AG04449 (cell line): ENCODE data around the gene KCNMA1.

Experiments
- CTCF ChIA-PET: fragments of 350-600 bp; formaldehyde crosslinking; extraction: SDS; loops from one replicate; lab custom pipeline; 2021; ENCODE audit warnings: antibody characterized with exemption; lab: Yijun Ruan, JAX
- POLR2A ChIA-PET: fragments of 400-600, 350-600 bp; formaldehyde crosslinking; extraction: SDS; loops from one replicate; lab custom pipeline; 2020; ENCODE audit warnings: antibody characterized with exemption, inconsistent platforms; lab: Yijun Ruan, JAX
- DNase-seq: peaks from one replicate; pipeline ENCODE4 v3.0.0-alpha.2; 2010; ENCODE audit warnings: low read depth, low spot score
- H3K4me3 ChIP-seq: 2 replicates; pipeline ENCODE4 v1.5.1; 2011; ENCODE audit warnings: low read depth, mild to moderate bottlenecking, control low read depth, low read length
- TF ChIP-seq, protein P1 (sequence below): IDR thresholded peaks from one replicate; pipeline ENCODE4 v1.5.1; 2011; ENCODE audit warnings: mild to moderate bottlenecking, moderate library complexity, low read length, control low read depth, inconsistent platforms; ENCODE audit not compliant: insufficient read depth; ENCODE audit errors: missing control alignments

Gene KCNMA1

DNA sequence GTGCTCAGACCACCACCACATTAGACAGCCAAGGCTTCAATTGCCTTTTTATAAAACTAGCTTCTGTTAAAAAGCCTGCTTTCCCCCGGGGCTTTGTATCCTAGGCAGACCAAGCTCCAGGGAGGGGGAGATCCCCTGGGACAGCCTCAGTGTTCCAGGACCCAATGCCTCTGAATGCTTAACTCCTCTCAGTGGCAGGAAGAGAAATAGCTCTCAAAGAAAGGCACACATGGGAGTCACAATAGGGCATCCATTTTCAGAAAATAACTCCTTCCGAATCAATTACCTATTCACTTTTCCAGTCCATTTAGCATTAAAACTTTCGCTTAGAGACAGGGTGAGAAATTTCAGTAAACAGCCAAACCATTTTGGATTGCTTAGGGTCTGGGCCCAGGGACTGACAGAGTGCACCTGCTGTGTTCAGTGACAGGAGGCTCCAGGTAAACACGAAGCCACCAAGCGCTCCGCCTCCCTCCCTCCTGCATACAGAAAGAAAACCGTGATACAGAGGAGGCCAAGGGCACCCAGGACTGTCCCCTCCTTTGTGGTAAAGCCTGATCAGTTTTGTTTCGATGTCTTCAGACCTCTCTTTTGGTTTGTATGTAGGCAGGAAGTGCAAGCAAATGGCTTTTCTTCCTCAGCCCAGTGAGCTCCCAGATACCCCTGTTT lies 599.7 kb downstream of the KCNMA1 start:
- DNase-seq: no peak
- TF ChIP-seq, protein P1, sequence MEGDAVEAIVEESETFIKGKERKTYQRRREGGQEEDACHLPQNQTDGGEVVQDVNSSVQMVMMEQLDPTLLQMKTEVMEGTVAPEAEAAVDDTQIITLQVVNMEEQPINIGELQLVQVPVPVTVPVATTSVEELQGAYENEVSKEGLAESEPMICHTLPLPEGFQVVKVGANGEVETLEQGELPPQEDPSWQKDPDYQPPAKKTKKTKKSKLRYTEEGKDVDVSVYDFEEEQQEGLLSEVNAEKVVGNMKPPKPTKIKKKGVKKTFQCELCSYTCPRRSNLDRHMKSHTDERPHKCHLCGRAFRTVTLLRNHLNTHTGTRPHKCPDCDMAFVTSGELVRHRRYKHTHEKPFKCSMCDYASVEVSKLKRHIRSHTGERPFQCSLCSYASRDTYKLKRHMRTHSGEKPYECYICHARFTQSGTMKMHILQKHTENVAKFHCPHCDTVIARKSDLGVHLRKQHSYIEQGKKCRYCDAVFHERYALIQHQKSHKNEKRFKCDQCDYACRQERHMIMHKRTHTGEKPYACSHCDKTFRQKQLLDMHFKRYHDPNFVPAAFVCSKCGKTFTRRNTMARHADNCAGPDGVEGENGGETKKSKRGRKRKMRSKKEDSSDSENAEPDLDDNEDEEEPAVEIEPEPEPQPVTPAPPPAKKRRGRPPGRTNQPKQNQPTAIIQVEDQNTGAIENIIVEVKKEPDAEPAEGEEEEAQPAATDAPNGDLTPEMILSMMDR: no peak
- ChIA-PET CTCF (interaction anchor here (0.7 to 1.9 kb wide), 5 partner anchors 8 to 74 kb away, joined by 3 to 6 read pairs (median 3); no protein-coding TSS in a partner anchor), POLR2A (no interaction called here)
- no peak overlapping the region for H3K4me3 ChIP-seq

DNA sequence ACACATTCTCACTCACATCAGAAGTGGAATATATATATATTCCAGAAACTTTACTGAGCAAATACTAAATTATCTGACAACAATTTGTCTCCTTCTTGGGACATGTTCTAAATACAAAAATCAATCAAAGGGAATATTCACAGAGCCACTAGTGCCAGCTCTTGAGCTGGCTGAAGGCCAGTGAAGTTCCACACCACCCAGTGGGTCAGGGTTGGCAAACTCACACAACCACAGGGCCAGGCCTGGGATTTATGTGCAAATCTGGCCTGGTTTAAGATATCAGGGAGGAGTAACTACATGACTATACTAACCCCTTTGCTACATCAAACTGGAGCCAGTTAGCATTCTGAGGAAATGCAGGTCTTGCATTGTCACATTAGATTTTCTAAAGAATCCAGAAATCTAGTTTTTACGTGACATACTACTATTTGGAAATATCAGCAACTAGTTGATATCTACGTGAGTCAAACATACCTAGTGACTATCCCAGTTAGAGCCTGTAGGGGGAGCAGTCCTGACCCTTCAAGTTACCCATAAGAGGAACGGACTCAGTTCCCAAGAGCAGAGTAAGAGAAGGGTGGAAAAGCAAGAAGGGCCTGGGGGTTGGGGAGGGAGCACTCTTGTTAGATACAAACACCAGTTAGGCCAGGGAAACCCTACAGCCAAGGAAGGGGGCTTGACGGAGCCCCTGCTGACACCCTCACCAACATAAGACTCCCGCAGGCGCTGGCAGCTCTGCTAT lies 600.4 kb downstream of the KCNMA1 start:
- H3K4me3 ChIP-seq: no peak overlapping the region
- POLR2A ChIA-PET: no interaction called here
- TF ChIP-seq, protein P1: peak; percentile 24
- CTCF ChIA-PET: interaction anchor here (0.9 to 1.9 kb wide), 7 partner anchors 8 to 75 kb away, joined by 3 to 6 read pairs (median 4); no protein-coding TSS in a partner anchor
- no peak for DNase-seq

DNA sequence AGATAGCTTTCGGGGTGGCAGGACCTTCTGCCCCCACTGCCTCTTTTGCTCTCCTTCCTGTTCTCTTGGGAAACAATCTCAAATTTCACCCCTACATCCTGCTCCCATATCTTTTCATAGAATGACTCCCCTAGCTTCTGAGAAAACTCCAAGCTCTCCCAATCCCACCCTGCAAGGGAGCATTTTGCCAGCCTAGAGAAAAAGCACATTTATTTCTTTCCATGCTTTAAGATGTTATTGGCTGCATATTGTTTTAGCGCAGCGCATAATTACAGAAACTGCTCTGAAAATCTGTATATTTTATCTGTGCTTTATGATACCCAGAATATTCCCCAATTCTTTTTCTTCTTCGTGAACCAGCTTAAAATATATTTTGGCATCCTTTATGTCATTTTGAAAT lies 601.3 kb downstream of the KCNMA1 start:
- ChIA-PET CTCF (interaction anchor here (0.9 to 1.4 kb wide), 5 partner anchors 9 to 76 kb away, joined by 3 to 4 read pairs (median 4); no protein-coding TSS in a partner anchor), POLR2A (no interaction called here)
- H3K4me3 ChIP-seq: no peak overlapping the region
- TF ChIP-seq, protein P1: no peak
- no peak for DNase-seq

DNA sequence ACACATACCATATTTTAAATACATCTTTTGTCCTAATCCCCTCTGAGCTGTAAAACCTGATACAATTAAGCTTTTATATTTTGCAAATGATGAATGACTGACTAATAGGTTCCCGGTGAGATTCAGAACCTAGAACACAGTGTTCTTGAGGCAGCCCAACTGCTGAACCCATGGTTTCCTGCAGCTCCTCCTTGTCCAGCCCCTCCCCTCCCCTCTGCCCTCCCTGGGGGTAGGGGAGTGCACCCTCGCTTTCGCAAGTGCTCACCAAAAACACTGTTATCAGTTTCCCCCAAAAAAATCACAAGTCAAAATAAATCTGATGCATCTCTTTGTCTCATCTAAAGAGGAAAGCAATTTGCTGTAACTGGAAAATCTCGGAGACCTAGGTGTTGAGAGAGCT lies 602.8 kb downstream of the KCNMA1 start:
- DNase-seq: no peak
- H3K4me3 ChIP-seq: no peak overlapping the region
- ChIA-PET POLR2A (no interaction called here), CTCF (interaction anchor here (1.0 kb wide), 1 partner anchor 28 kb away, joined by 4 read pairs; no protein-coding TSS in a partner anchor)
- TF ChIP-seq, protein P1: no peak

DNA sequence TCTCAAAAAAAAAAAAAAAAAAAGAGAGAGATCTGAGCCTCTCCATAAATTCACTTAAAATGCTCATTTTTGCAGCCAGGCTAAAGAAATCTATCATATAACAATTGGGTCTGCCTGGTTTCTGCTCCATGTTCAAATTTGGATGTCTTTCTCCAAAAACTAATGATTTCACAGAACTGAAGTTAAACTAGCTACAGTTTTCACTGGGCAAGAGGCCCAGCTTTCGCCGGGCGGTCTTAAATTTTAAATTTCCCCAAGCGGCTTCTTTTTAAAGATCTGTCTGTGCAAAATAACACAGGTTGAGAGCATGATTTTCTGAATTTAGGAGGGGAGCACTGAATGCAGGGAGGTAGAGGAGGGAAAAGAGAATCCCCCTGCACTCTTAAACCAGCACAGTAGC lies 603.4 kb downstream of the KCNMA1 start:
- TF ChIP-seq, protein P1: no peak
- ChIA-PET POLR2A (no interaction called here), CTCF (interaction anchor here (1.0 kb wide), 1 partner anchor 28 kb away, joined by 4 read pairs; no protein-coding TSS in a partner anchor)
- H3K4me3 ChIP-seq: no peak overlapping the region
- no peak for DNase-seq

DNA sequence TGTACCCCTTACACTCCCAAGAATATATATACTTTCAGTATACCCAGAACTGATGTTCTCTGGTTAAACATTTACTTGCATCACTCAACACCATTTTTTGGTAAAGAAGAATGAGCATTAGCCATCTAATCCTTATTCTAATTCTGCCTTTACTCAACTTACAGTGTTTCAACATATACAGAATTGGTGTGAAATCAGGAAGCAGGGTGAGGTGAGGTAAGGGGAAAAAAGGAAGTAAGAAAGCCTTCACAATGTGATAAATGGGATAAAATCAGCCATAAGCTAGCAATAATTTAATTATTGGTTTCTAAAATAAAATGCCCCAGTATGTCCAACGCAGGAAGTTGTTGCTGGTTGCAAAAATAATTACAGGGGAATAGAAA lies 605.4 kb downstream of the KCNMA1 start:
- H3K4me3 ChIP-seq: no peak overlapping the region
- ChIA-PET POLR2A (no interaction called here), CTCF (no interaction called here)
- TF ChIP-seq, protein P1: no peak
- DNase-seq: no peak
